ENCODE measurements around the gene FIGN. TPM values are rescaled to one million over a fixed set of nuclear protein-coding genes. Genes with fewer than 3 reads are reported as not detected.

The FIGN gene, protein sequence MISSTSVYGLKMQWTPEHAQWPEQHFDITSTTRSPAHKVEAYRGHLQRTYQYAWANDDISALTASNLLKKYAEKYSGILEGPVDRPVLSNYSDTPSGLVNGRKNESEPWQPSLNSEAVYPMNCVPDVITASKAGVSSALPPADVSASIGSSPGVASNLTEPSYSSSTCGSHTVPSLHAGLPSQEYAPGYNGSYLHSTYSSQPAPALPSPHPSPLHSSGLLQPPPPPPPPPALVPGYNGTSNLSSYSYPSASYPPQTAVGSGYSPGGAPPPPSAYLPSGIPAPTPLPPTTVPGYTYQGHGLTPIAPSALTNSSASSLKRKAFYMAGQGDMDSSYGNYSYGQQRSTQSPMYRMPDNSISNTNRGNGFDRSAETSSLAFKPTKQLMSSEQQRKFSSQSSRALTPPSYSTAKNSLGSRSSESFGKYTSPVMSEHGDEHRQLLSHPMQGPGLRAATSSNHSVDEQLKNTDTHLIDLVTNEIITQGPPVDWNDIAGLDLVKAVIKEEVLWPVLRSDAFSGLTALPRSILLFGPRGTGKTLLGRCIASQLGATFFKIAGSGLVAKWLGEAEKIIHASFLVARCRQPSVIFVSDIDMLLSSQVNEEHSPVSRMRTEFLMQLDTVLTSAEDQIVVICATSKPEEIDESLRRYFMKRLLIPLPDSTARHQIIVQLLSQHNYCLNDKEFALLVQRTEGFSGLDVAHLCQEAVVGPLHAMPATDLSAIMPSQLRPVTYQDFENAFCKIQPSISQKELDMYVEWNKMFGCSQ
- total RNA-seq (2014; rRNA removed) (1.3 and 1.5 TPM in 2 replicates), Bru-seq, nascent RNA (percentile 59 among the genes with signal in this experiment), BruChase-seq, experiment 1, labeled RNA remaining after a 6-hour chase (percentile 50 among the genes with signal in this experiment), BruChase-seq, experiment 2, labeled RNA remaining after a 2-hour chase (percentile 57 among the genes with signal in this experiment)
- long read RNA-seq, full-length matches to known transcripts: 3 of 5 reads
- long read RNA-seq, partial matches to known transcripts: 0 of 5 reads
- long read RNA-seq, other reads (novel, unspliced or antisense): 2 of 5 reads

DNA sequence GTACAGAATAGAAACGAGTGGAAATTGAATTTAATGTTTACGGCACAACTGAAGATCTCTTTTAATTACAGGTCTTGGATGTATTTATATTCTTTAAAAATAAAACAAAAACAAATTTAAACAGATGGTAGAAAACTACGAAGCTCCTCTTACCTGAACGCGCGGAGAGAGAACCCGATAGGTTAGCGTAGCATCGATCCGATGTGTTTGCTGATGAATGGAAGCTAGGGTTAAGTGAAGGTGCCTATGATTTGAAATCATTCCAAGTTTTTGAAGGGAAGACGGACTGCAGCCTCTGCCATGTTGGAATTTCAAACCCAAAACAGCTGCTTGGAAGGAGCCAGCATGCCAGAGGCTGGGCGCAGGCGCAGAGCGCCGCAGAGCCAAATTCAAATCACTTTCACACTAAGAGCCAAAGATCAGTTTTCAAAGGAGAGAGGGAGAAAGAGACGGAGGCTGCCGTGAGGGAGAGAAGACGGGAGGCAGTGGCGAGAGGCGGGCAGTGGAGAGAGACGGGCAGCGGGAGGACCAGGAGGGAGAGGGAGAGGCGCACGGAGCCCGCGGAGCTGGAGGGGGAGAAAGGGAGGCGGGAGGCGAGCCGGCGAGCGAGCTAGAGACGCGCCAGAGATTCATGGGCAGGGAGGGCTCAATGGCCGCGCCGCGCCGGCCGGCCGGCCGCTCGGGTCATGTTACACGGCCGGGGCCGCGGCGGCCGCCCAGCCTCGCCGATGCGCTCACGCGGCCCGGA lies at the start of gene FIGN:
Gene FIGN (minus strand): TSS at position 324 of the 748 bp plus-strand sequence. CDS start 1,081 bp downstream, outside the sequence.
- Histone ChIP-seq H3K9ac (ENCODE audit: low read length) (peak within 1 kb of the TSS; percentile 70), H3K27ac (ENCODE audit: low read length) (peak within 1 kb of the TSS; percentile 55), H3F3A (ENCODE audit: low read length, unreplicated experiment) (no peaks in the 10 kb centered on the region), H2AFZ (ENCODE audit: low read length) (peak within 1 kb of the TSS; percentile 95), H3K9me3 (ENCODE audit: low read length) (no peaks in the 10 kb centered on the region), H4K20me1 (ENCODE audit: low read length) (no peaks in the 10 kb centered on the region), H3K9me2 (replicated peaks; ENCODE audit: low read length) (no peaks in the 10 kb centered on the region), H3K4me2 (ENCODE audit: low read length) (peak within 1 kb of the TSS; percentile 91), H3K36me3 (ENCODE audit: low read depth, low read length) (no peaks in the 10 kb centered on the region), H3K79me2 (ENCODE audit: low read length) (peaks cover 27% of the 10 kb centered on the region), H3K27me3 (ENCODE audit: low read length) (no peaks in the 10 kb centered on the region), H3K4me3 (ENCODE audit: low read length) (peak within 1 kb of the TSS; percentile 87), H3K4me1 (ENCODE audit: insufficient read depth, low read length) (peaks cover 17% of the 10 kb centered on the region)
- CTCF ChIA-PET: no interaction called here
- intact Hi-C loops (cut with micrococcal nuclease): loop anchor here (1.0 to 10.0 kb wide), 5 partner anchors 42 to 389 kb away; no protein-coding TSS in a partner anchor
- no peak for TF ChIP-seq EZH2 (IDR thresholded peaks at IDR 0.05; ENCODE audit: low read length, unreplicated experiment)
- TF ChIP-seq, protein P1, sequence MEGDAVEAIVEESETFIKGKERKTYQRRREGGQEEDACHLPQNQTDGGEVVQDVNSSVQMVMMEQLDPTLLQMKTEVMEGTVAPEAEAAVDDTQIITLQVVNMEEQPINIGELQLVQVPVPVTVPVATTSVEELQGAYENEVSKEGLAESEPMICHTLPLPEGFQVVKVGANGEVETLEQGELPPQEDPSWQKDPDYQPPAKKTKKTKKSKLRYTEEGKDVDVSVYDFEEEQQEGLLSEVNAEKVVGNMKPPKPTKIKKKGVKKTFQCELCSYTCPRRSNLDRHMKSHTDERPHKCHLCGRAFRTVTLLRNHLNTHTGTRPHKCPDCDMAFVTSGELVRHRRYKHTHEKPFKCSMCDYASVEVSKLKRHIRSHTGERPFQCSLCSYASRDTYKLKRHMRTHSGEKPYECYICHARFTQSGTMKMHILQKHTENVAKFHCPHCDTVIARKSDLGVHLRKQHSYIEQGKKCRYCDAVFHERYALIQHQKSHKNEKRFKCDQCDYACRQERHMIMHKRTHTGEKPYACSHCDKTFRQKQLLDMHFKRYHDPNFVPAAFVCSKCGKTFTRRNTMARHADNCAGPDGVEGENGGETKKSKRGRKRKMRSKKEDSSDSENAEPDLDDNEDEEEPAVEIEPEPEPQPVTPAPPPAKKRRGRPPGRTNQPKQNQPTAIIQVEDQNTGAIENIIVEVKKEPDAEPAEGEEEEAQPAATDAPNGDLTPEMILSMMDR (conservative IDR thresholded peaks at IDR 0.05; ENCODE audit: low read depth, low read length): no peak
- no peak for TF ChIP-seq EZH2phosphoT487 (IDR thresholded peaks at IDR 0.05; ENCODE audit: borderline replicate concordance, low read length)
- peak; percentile 76 for DNase-seq
- TSS peak; percentile 53 for BruUV-seq (replicated peaks)
- POLR2A ChIA-PET (ENCODE audit: unreplicated experiment): interaction anchor here (0.6 to 1.2 kb wide), 3 partner anchors 53 to 158 kb away, joined by 3 to 11 read pairs (median 4); no protein-coding TSS in a partner anchor
- peak; percentile 78 for ATAC-seq

DNA sequence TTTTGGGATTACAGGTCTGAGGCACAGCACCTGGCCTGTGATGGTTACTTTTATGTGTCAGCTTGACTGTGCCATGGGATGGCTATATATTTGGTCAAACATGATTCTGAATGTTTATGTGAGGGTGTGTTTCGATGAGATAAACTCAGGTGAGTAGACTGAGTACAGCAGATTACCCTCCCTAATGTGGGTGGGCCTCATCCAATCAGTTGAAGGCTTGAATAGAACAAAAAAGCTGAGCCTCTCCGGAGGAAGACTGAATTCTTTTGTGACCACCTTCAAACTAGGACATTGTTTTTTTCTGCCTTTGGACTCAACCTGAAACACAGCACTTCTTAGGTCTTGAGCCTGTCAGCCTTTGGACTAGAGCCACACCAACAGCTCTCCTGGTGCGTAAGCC lies 49.4 kb upstream of the FIGN start:
- H3K79me2 ChIP-seq (ENCODE audit: low read length): no peaks in the 10 kb centered on the region
- no peaks in the 10 kb centered on the region for H4K20me1 ChIP-seq (ENCODE audit: low read length)
- no peak overlapping the region for H3K27ac ChIP-seq (ENCODE audit: low read length)
- no peaks in the 10 kb centered on the region for H3K36me3 ChIP-seq (ENCODE audit: low read depth, low read length)
- H2AFZ ChIP-seq (ENCODE audit: low read length): no peak overlapping the region
- H3K4me2 ChIP-seq (ENCODE audit: low read length): no peak overlapping the region
- POLR2A ChIA-PET (ENCODE audit: unreplicated experiment): no interaction called here
- no peaks in the 10 kb centered on the region for H3F3A ChIP-seq (ENCODE audit: low read length, unreplicated experiment)
- no peak for DNase-seq
- peaks cover 9% of the 10 kb centered on the region for H3K4me1 ChIP-seq (ENCODE audit: insufficient read depth, low read length)
- BruUV-seq (replicated peaks): no TSS peak
- no peak for ATAC-seq
- no peaks in the 10 kb centered on the region for H3K9me2 ChIP-seq (replicated peaks; ENCODE audit: low read length)
- intact Hi-C loops (cut with micrococcal nuclease): no loop called here
- no peaks in the 10 kb centered on the region for H3K9me3 ChIP-seq (ENCODE audit: low read length)
- H3K4me3 ChIP-seq (ENCODE audit: low read length): no peak overlapping the region
- CTCF ChIA-PET: no interaction called here
- TF ChIP-seq EZH2phosphoT487 (IDR thresholded peaks at IDR 0.05; ENCODE audit: borderline replicate concordance, low read length) (no peak), EZH2 (IDR thresholded peaks at IDR 0.05; ENCODE audit: low read length, unreplicated experiment) (no peak)
- no peak overlapping the region for H3K9ac ChIP-seq (ENCODE audit: low read length)
- no peaks in the 10 kb centered on the region for H3K27me3 ChIP-seq (ENCODE audit: low read length)
